ENCODE measurements around the gene NOTCH4.

NOTCH4 gene

GRCh38 chr6:32158052-32158451, 65.8 kb downstream of the NOTCH4 start:
- DNase-seq (ENCODE audit: low read depth): no peak
- no peak for TF ChIP-seq CTCF (IDR thresholded peaks at IDR 0.05; ENCODE audit: insufficient read depth, low read depth, low read length, missing control alignments)
- H3K4me3 ChIP-seq (ENCODE audit: low read depth, low read length): no peak overlapping the region

- no peak overlapping the region for H3K4me3 ChIP-seq (ENCODE audit: low read depth, low read length)
- no peak for TF ChIP-seq CTCF (IDR thresholded peaks at IDR 0.05; ENCODE audit: insufficient read depth, low read depth, low read length, missing control alignments)
- no peak for DNase-seq (ENCODE audit: low read depth)
Measured at GRCh38 chr6:32156891-32157290, 67.0 kb downstream of the NOTCH4 start.

GRCh38 chr6:32154514-32155161, 69.2 kb downstream of the NOTCH4 start:
- peak; percentile 59 for TF ChIP-seq CTCF (IDR thresholded peaks at IDR 0.05; ENCODE audit: insufficient read depth, low read depth, low read length, missing control alignments)
- peak; percentile 84 for DNase-seq (ENCODE audit: low read depth)
- peak overlapping the region; percentile 83 for H3K4me3 ChIP-seq (ENCODE audit: low read depth, low read length)

- no peak for TF ChIP-seq CTCF (IDR thresholded peaks at IDR 0.05; ENCODE audit: insufficient read depth, low read depth, low read length, missing control alignments)
- peak; percentile 84 for DNase-seq (ENCODE audit: low read depth)
Measured at GRCh38 chr6:32153564-32154513, 70.0 kb downstream of the NOTCH4 start, which contains the start of gene PPT2. TSS of gene PPT2 (plus strand) at chr6:32154141. CDS start at chr6:32154595, 454 bp downstream.

GRCh38 chr6:32152769-32153563, 70.9 kb downstream of the NOTCH4 start:
- no peak overlapping the region for H3K4me3 ChIP-seq (ENCODE audit: low read depth, low read length)
- DNase-seq (ENCODE audit: low read depth): no peak
- no peak for TF ChIP-seq CTCF (IDR thresholded peaks at IDR 0.05; ENCODE audit: insufficient read depth, low read depth, low read length, missing control alignments)

More at GRCh38 chr6:32153564-32154513, 70.0 kb downstream of the NOTCH4 start, which contains the start of gene PPT2:
- peak within 1 kb of the TSS; percentile 83 for H3K4me3 ChIP-seq (ENCODE audit: low read depth, low read length)

All from GM12865 (cell line).